Naive thymus-derived CD4-positive, alpha-beta T cell (primary cell): ENCODE results near the gene SEC61A1. TPM values are rescaled to one million over a fixed set of nuclear protein-coding genes. Genes with fewer than 3 reads are reported as not detected.

Experiments
- ATAC-seq: fragments of 150-1000 bp; cut with Tn5 transposase; 2 replicates; pipeline ENCODE4 v1.10.0; 2021; ENCODE audit warnings: mild to moderate bottlenecking, moderate library complexity
- CTCF ChIA-PET: fragments of 350-600 bp; sonication (Branson Sonifier 250); formaldehyde crosslinking; loops from one replicate; lab custom pipeline; 2021; ENCODE audit warnings: antibody characterized with exemption; lab: Charles Lee
- POLR2A ChIA-PET: fragments of 350-600 bp; sonication (Branson Sonifier 250); formaldehyde crosslinking; loops from one replicate; lab custom pipeline; 2021; ENCODE audit warnings: antibody characterized with exemption, inconsistent platforms; lab: Charles Lee
- DNase-seq, 9 donors: peaks; one replicate each; pipeline versions ENCODE4 v3.0.0 to v3.0.0-alpha.2; 2020 to 2022; ENCODE audit warnings: mixed read lengths in 1 of 9
- H3K27ac ChIP-seq: one replicate; pipeline ENCODE4 v1.7.0; 2013; ENCODE audit warnings: mild to moderate bottlenecking, low read depth, low read length, moderate library complexity
- H3K27me3 ChIP-seq, 2 donors: one replicate each; pipeline ENCODE4 v1.7.0; 2013; ENCODE audit warnings: low read length in 2 of 2, mild to moderate bottlenecking in 2 of 2, moderate library complexity in 2 of 2; ENCODE audit not compliant: control insufficient read depth in 2 of 2, insufficient read depth in 2 of 2
- H3K36me3 ChIP-seq, 3 experiments: 1 replicate in 2 of 3; 2 replicates in 1 of 3; pipeline ENCODE4 v1.7.0; 2013; ENCODE audit warnings: low read length in 3 of 3, mild to moderate bottlenecking in 3 of 3, moderate library complexity in 1 of 3; ENCODE audit not compliant: insufficient read depth in 3 of 3, control insufficient read depth in 2 of 3
- H3K4me1 ChIP-seq, 2 donors: one replicate each; pipeline ENCODE4 v1.7.0; 2013; ENCODE audit warnings: low read length in 2 of 2, mild to moderate bottlenecking in 2 of 2, moderate library complexity in 1 of 2; ENCODE audit not compliant: control insufficient read depth in 2 of 2, insufficient read depth in 2 of 2
- H3K4me3 ChIP-seq: 2 replicates; pipeline ENCODE4 v1.7.0; 2013; ENCODE audit warnings: mild to moderate bottlenecking, low read length
- H3K9me3 ChIP-seq, 3 experiments: 1 replicate in 2 of 3; 2 replicates in 1 of 3; pipeline ENCODE4 v1.7.0; 2013; ENCODE audit warnings: low read length in 3 of 3; ENCODE audit not compliant: control insufficient read depth in 2 of 3
- H3K27ac Mint-ChIP-seq, 9 donors: one replicate each; pipeline ENCODE4 v1.8.0; 2020 to 2022; ENCODE audit warnings: mixed read lengths in 9 of 9, mild to moderate bottlenecking in 8 of 9, moderate library complexity in 5 of 9, inconsistent platforms in 2 of 9
- H3K27me3 Mint-ChIP-seq, 5 donors: one replicate each; pipeline ENCODE4 v1.8.0; 2021 to 2022; ENCODE audit warnings: mixed read lengths in 5 of 5, mild to moderate bottlenecking in 1 of 5
- H3K36me3 Mint-ChIP-seq, 5 donors: one replicate each; pipeline ENCODE4 v1.8.0; 2020 to 2022; ENCODE audit warnings: mixed read lengths in 5 of 5, mild to moderate bottlenecking in 3 of 5, inconsistent platforms in 1 of 5
- H3K4me1 Mint-ChIP-seq, 7 donors: one replicate each; pipeline ENCODE4 v1.8.0; 2020 to 2022; ENCODE audit warnings: mixed read lengths in 7 of 7, mild to moderate bottlenecking in 3 of 7, inconsistent platforms in 1 of 7
- H3K4me3 Mint-ChIP-seq, 10 donors: one replicate each; pipeline ENCODE4 v1.8.0; 2020 to 2022; ENCODE audit warnings: mild to moderate bottlenecking in 10 of 10, mixed read lengths in 10 of 10, moderate library complexity in 6 of 10, inconsistent platforms in 2 of 10
- H3K9me3 Mint-ChIP-seq, 11 donors: one replicate each; pipeline ENCODE4 v1.8.0; 2020 to 2022; ENCODE audit warnings: mixed read lengths in 11 of 11, mild to moderate bottlenecking in 4 of 11, inconsistent platforms in 1 of 11, moderate library complexity in 1 of 11
- intact Hi-C, 2 donors: fragments of 100-400 bp; cut with micrococcal nuclease; formaldehyde crosslinking; loops; one replicate each; pipeline ENCODE4 v1.15.1; 2023
- polyA plus RNA-seq, 2 donors: library from polyadenylated mRNA; unstranded; fragments of 300-500 nt; fragmentation: Illumina TruSeq; gene quantifications; one replicate each; pipeline ENCODE4 v1.2.3, GENCODE V29; 2021
- total RNA-seq, 6 experiments: library from RNA in 5 of 6; stranded (reverse) in 5 of 6; gene quantifications; 1 replicate in 5 of 6; 2 replicates in 1 of 6; pipeline ENCODE4 v1.2.3 and lab custom pipeline; 2021 to 2026

Gene SEC61A1
- total and polyA plus RNA-seq, 7 experiments from 2014 or later, result 94.8 to 219 (median 117) TPM

DNA sequence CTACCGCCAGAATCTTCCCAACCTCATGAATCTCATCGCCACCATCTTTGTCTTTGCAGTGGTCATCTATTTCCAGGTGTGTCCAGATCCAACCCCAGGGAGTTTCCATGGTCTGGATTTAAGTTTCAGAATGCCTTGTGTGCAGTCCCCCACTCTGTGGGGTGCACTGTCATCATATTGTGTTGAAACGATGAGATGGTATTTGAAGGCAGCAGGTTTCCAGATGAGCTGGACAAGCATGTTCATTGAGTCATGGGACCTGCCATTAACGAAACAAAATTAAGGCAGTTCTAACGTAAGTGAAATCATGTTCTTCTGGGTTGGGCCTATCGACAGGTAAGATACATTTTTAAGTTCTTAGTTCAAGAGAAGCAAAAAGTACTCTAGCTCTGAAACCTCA is 12.7 kb downstream of the SEC61A1 start:
- no peaks in the 10 kb centered on the region for H3K9me3 ChIP-seq
- H3K4me3 ChIP-seq, result no peak overlapping the region
- Mint-ChIP-seq H3K4me3 (no peak overlapping the region), H3K36me3 (peaks cover 42 to 66% (median 52%) of the 10 kb centered on the region in 5 donors), H3K27me3 (no peaks in the 10 kb centered on the region), H3K9me3 (no peaks in the 10 kb centered on the region), H3K4me1 (peaks cover 0 to 16% (median 12%) of the 10 kb centered on the region in 7 donors), H3K27ac (no peak overlapping the region)
- intact Hi-C loops, result no loop called here
- ChIA-PET POLR2A (no interaction called here), CTCF (no interaction called here)
- no peaks in the 10 kb centered on the region for H3K27me3 ChIP-seq
- no peaks in the 10 kb centered on the region for H3K4me1 ChIP-seq
- no peak for DNase-seq
- no peak for ATAC-seq
- no peak overlapping the region for H3K27ac ChIP-seq
- peaks cover 40 to 100% (median 65%) of the 10 kb centered on the region in 3 experiments for H3K36me3 ChIP-seq

- H3K4me1 ChIP-seq, result no peaks in the 10 kb centered on the region
- H3K36me3 Mint-ChIP-seq, result peaks cover 37 to 61% (median 47%) of the 10 kb centered on the region in 5 donors
- ATAC-seq (no peak), DNase-seq (no peak)
- H3K27ac Mint-ChIP-seq, result no peak overlapping the region
- no peak overlapping the region for H3K4me3 Mint-ChIP-seq
- intact Hi-C loops, result no loop called here
- no peak overlapping the region for H3K27ac ChIP-seq
- POLR2A ChIA-PET, result interaction anchor here (0.8 to 1.3 kb wide), 2 partner anchors 10 to 14 kb away, joined by 3 to 4 read pairs; partner anchors contain the start of gene SEC61A1
- no peaks in the 10 kb centered on the region for H3K27me3 ChIP-seq
- peaks cover 42 to 100% (median 61%) of the 10 kb centered on the region in 3 experiments for H3K36me3 ChIP-seq
- H3K9me3 Mint-ChIP-seq, result no peaks in the 10 kb centered on the region
- H3K4me3 ChIP-seq, result no peak overlapping the region
- no peaks in the 10 kb centered on the region for H3K27me3 Mint-ChIP-seq
- CTCF ChIA-PET, result interaction anchor here (1.4 kb wide), 1 partner anchor 57 kb away, joined by 3 read pairs; the partner anchor contains the start of gene RUVBL1
- no peaks in the 10 kb centered on the region for H3K9me3 ChIP-seq
- H3K4me1 Mint-ChIP-seq, result peaks cover 0 to 16% (median 10%) of the 10 kb centered on the region in 7 donors
Observed at GRCh38 chr3:128066114-128066513, 13.9 kb downstream of the SEC61A1 start.

DNA sequence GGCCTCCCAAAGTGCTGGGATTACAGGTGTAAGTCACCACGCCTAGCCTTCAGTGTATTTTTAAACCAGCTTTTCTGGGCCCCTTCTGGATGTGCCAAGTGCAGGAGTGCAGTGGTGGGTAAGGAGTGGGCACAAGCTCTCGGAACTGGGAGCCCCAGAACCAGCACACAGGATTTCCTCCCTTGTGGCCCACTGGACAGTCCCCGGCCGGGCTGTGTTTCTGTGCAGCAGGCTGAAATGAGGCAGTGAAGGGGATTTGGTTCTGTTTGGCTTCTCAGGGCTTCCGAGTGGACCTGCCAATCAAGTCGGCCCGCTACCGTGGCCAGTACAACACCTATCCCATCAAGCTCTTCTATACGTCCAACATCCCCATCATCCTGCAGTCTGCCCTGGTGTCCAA is 14.4 kb downstream of the SEC61A1 start:
- DNase-seq (no peak), ATAC-seq (no peak)
- H3K4me3 Mint-ChIP-seq, result no peak overlapping the region
- intact Hi-C loops, result no loop called here
- peak overlapping the region in 1 of 9 donors; percentile 16 for H3K27ac Mint-ChIP-seq
- H3K4me1 ChIP-seq, result no peaks in the 10 kb centered on the region
- ChIA-PET CTCF (interaction anchor here (0.6 to 1.4 kb wide), 3 partner anchors 9 to 57 kb away, joined by 3 to 4 read pairs (median 3); partner anchors contain the start of gene RUVBL1), POLR2A (interaction anchor here (1.3 kb wide), 1 partner anchor 15 kb away, joined by 3 read pairs; the partner anchor contains the start of gene SEC61A1)
- H3K27me3 Mint-ChIP-seq, result no peaks in the 10 kb centered on the region
- H3K4me3 ChIP-seq, result no peak overlapping the region
- H3K36me3 ChIP-seq, result peaks cover 38 to 100% (median 55%) of the 10 kb centered on the region in 3 experiments
- peaks cover 0 to 14% (median 8%) of the 10 kb centered on the region in 7 donors for H3K4me1 Mint-ChIP-seq
- no peaks in the 10 kb centered on the region for H3K9me3 Mint-ChIP-seq
- no peak overlapping the region for H3K27ac ChIP-seq
- H3K9me3 ChIP-seq, result no peaks in the 10 kb centered on the region
- H3K36me3 Mint-ChIP-seq, result peaks cover 33 to 56% (median 42%) of the 10 kb centered on the region in 5 donors
- no peaks in the 10 kb centered on the region for H3K27me3 ChIP-seq

- Mint-ChIP-seq H3K27ac (peak overlapping the region in 2 of 9 donors; percentile 57 to 73), H3K4me3 (no peak overlapping the region), H3K36me3 (peaks cover 25 to 48% (median 35%) of the 10 kb centered on the region in 5 donors), H3K27me3 (no peaks in the 10 kb centered on the region), H3K9me3 (no peaks in the 10 kb centered on the region), H3K4me1 (peaks cover 0 to 5% (median 0%) of the 10 kb centered on the region in 7 donors)
- POLR2A ChIA-PET, result no interaction called here
- Histone ChIP-seq H3K27ac (no peak overlapping the region), H3K4me1 (no peaks in the 10 kb centered on the region), H3K9me3 (no peaks in the 10 kb centered on the region), H3K27me3 (no peaks in the 10 kb centered on the region), H3K4me3 (no peak overlapping the region), H3K36me3 (peaks cover 30 to 100% (median 47%) of the 10 kb centered on the region in 3 experiments)
- ATAC-seq (no peak), DNase-seq (no peak)
- CTCF ChIA-PET, result interaction anchor here (0.9 kb wide), 1 partner anchor 8 kb away, joined by 4 read pairs; no protein-coding TSS in a partner anchor
- intact Hi-C loops, result no loop called here
Observed at GRCh38 chr3:128067489-128067888, 15.3 kb downstream of the SEC61A1 start.

DNA sequence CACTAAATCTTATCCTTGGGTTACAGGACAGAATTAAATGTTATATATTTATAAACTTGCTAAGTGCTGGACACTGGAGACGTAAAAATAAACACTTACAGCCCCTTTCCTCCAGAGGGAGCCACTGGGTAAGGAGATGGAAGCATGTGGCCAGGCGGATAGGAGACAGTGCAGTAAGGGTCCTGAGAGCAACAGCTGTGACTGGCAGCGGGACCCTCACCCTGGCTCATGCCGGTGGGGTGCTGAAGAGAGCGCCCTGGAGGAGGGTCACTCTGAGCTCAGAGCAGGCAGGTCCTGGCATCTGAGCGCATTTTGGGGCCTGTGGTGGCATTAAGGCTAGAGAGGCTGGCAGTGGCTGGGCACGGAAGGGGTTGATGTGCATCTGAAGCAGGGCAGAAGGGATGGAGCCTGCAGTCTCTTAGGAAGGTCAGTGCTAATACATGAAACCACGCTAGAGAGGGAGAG is 16.0 kb downstream of the SEC61A1 start:
- POLR2A ChIA-PET, result no interaction called here
- Mint-ChIP-seq H3K4me3 (no peak overlapping the region), H3K9me3 (no peaks in the 10 kb centered on the region), H3K36me3 (peaks cover 23 to 45% (median 32%) of the 10 kb centered on the region in 5 donors), H3K27me3 (no peaks in the 10 kb centered on the region), H3K27ac (peak overlapping the region in 6 of 9 donors; percentile 19 to 82 (median 60)), H3K4me1 (peaks cover 0 to 5% (median 0%) of the 10 kb centered on the region in 7 donors)
- Histone ChIP-seq H3K9me3 (no peaks in the 10 kb centered on the region), H3K4me1 (no peaks in the 10 kb centered on the region), H3K27me3 (no peaks in the 10 kb centered on the region), H3K36me3 (peaks cover 30 to 100% (median 41%) of the 10 kb centered on the region in 3 experiments), H3K27ac (no peak overlapping the region), H3K4me3 (no peak overlapping the region)
- intact Hi-C loops, result loop anchor here in 1 of 2 donors (1.0 kb wide), 1 partner anchor 540 kb away; no protein-coding TSS in a partner anchor
- ATAC-seq (peak; percentile 74), DNase-seq (peak in 7 of 9 donors; percentile 16 to 48 (median 40))
- CTCF ChIA-PET, result no interaction called here

- Mint-ChIP-seq H3K4me1 (peaks cover 0 to 5% (median 0%) of the 10 kb centered on the region in 7 donors), H3K36me3 (peaks cover 19 to 40% (median 28%) of the 10 kb centered on the region in 5 donors), H3K27ac (no peak overlapping the region), H3K27me3 (no peaks in the 10 kb centered on the region), H3K4me3 (no peak overlapping the region), H3K9me3 (no peaks in the 10 kb centered on the region)
- Histone ChIP-seq H3K4me3 (no peak overlapping the region), H3K27ac (no peak overlapping the region), H3K36me3 (peaks cover 30 to 94% (median 41%) of the 10 kb centered on the region in 3 experiments), H3K9me3 (no peaks in the 10 kb centered on the region), H3K4me1 (no peaks in the 10 kb centered on the region), H3K27me3 (no peaks in the 10 kb centered on the region)
- POLR2A ChIA-PET, result no interaction called here
- intact Hi-C loops, result no loop called here
- CTCF ChIA-PET, result interaction anchor here (1.3 kb wide), 1 partner anchor 12 kb away, joined by 3 read pairs; no protein-coding TSS in a partner anchor
- ATAC-seq (no peak), DNase-seq (no peak)
Observed at GRCh38 chr3:128069271-128069670, 17.0 kb downstream of the SEC61A1 start.
